Right lobe of liver (tissue), 6 donors: Measurements from ENCODE around the gene RPUSD1. TPM values are rescaled to one million over a fixed set of nuclear protein-coding genes. Genes with fewer than 3 reads are reported as not detected.

Experiments used
- ATAC-seq, 4 donors: fragments of 200-7000 bp; cut with Tn5 transposase; one replicate each; pipeline ENCODE4 v1.9.1; 2020; ENCODE audit warnings: mild to moderate bottlenecking in 4 of 4, moderate library complexity in 4 of 4
- DNase-seq, 3 donors: peaks; one replicate each; pipeline ENCODE4 v3.0.0-alpha.2; 2020
- H3K27ac ChIP-seq, 3 donors: fragments of 200-600 bp; one replicate each; pipeline ENCODE4 v1.8.0; 2022
- H3K27me3 ChIP-seq, 2 donors: fragments of 200-600 bp; one replicate each; pipeline ENCODE4 v1.8.0; 2022
- H3K36me3 ChIP-seq, 4 donors: fragments of 200-600 bp; sonication (generic) in 1 of 4; one replicate each; pipeline versions ENCODE4 v1.5.1 to v1.8.0; 2017 to 2022; ENCODE audit warnings: control low read depth in 1 of 4
- H3K4me1 ChIP-seq, 4 donors: fragments of 200-600 bp; sonication (generic) in 1 of 4; one replicate each; pipeline versions ENCODE4 v1.5.1 to v1.8.0; 2017 to 2022; ENCODE audit warnings: control low read depth in 1 of 4
- H3K4me3 ChIP-seq, 3 donors: fragments of 200-600 bp; one replicate each; pipeline ENCODE4 v1.8.0; 2022
- H3K9me3 ChIP-seq, 4 donors: fragments of 200-600 bp; sonication (generic) in 1 of 4; one replicate each; pipeline versions ENCODE4 v1.5.1 to v1.8.0; 2017 to 2022; ENCODE audit warnings: control low read depth in 1 of 4
- CTCF ChIP-seq, 4 donors: fragments of 200-600 bp in 3 of 4; fragments of 450-650 bp in 1 of 4; IDR thresholded peaks; one replicate each; pipeline versions ENCODE4 v1.5.1 to v1.8.0; 2016 to 2022; ENCODE audit warnings: antibody characterized with exemption in 4 of 4, mild to moderate bottlenecking in 2 of 4
- POLR2A ChIP-seq: fragments of 450-650 bp; IDR thresholded peaks from one replicate; pipeline ENCODE4 v1.6.1; 2017; ENCODE audit warnings: antibody characterized with exemption, mild to moderate bottlenecking
- WGBS: methylation state at CpG from one replicate; pipeline ENCODE4 v1.1.6; 2018; ENCODE audit warnings: low coverage, low lambda C conversion rate; ENCODE audit not compliant: insufficient coverage; ENCODE audit errors: missing lambda C conversion rate; 5-methylcytosine and 5-hydroxymethylcytosine counted together
- intact Hi-C, 2 donors: fragments of 100-400 bp; cut with DNase I; formaldehyde crosslinking; loops; one replicate each; pipeline versions ENCODE4 v1.11.2 to v1.14.1; 2022
- total RNA-seq, 6 experiments: library from RNA; depleted of rRNA in 2 of 6; stranded (reverse); fragments of >200 nt in 2 of 6; fragmentation: NEBNext Ultra II Directional in 3 of 6; extraction: Animal tissue kit (Norgen Biotek cat#: 25700) in 3 of 6; gene quantifications; one replicate each; pipeline versions ENCODE4 v1.1.0 to v1.2.4, GENCODE V29; 2016 to 2023
- donor health status: DM: no; HTN: yes; CAD: no.
- donor health status: DM: no; HTN: no; CAD: no.
- donor health status: DM: no; HTN: no; CAD: no.
- donor health status: DM: no; HTN: yes; CAD: no.
- donor health status: DM: no; HTN: yes; CAD: no.

RPUSD1 gene
- total RNA-seq, 6 experiments from 2014 or later = 5.1 to 16.2 (median 6.6) TPM

GRCh38 chr16:828891-829290, 40.7 kb upstream of the RPUSD1 start:
- no peak for ATAC-seq
- DNase-seq = no peak
- H3K9me3 ChIP-seq = no peaks in the 10 kb centered on the region
- H3K27ac ChIP-seq = no peak overlapping the region
- no peaks in the 10 kb centered on the region for H3K27me3 ChIP-seq
- WGBS = 82% methylated on average over 3 of the region's 17 CpGs
- no peak for TF ChIP-seq POLR2A
- TF ChIP-seq CTCF (IDR thresholded peaks at IDR 0.05) = no peak
- H3K4me3 ChIP-seq = no peak overlapping the region
- intact Hi-C loops = loop anchor here in 1 of 2 donors (10.0 kb wide), 1 partner anchor 206 kb away; no protein-coding TSS in a partner anchor
- no peaks in the 10 kb centered on the region for H3K4me1 ChIP-seq
- H3K36me3 ChIP-seq = no peaks in the 10 kb centered on the region

- H3K36me3 ChIP-seq = no peaks in the 10 kb centered on the region
- WGBS = 81% methylated on average over 3 of the region's 24 CpGs
- no peaks in the 10 kb centered on the region for H3K27me3 ChIP-seq
- DNase-seq = no peak
- H3K4me3 ChIP-seq = no peak overlapping the region
- ATAC-seq = no peak
- no peak overlapping the region for H3K27ac ChIP-seq
- intact Hi-C loops = loop anchor here in 1 of 2 donors (10.0 kb wide), 1 partner anchor 207 kb away; no protein-coding TSS in a partner anchor
- no peaks in the 10 kb centered on the region for H3K9me3 ChIP-seq
- TF ChIP-seq POLR2A (no peak), CTCF (IDR thresholded peaks at IDR 0.05) (no peak)
- H3K4me1 ChIP-seq = no peaks in the 10 kb centered on the region
Measured at GRCh38 chr16:827513-827912, 39.3 kb upstream of the RPUSD1 start.

- DNase-seq (no peak), ATAC-seq (no peak)
- no peaks in the 10 kb centered on the region for H3K36me3 ChIP-seq
- H3K27me3 ChIP-seq = no peaks in the 10 kb centered on the region
- no peak overlapping the region for H3K4me3 ChIP-seq
- H3K27ac ChIP-seq = no peak overlapping the region
- H3K9me3 ChIP-seq = no peaks in the 10 kb centered on the region
- TF ChIP-seq POLR2A = no peak
- no peak for TF ChIP-seq CTCF (IDR thresholded peaks at IDR 0.05)
- no peaks in the 10 kb centered on the region for H3K4me1 ChIP-seq
- intact Hi-C loops = loop anchor here in 1 of 2 donors (10.0 kb wide), 1 partner anchor 209 kb away; no protein-coding TSS in a partner anchor
- WGBS = 55% methylated on average over 25 of the region's 36 CpGs
Measured at GRCh38 chr16:825341-826061, 37.3 kb upstream of the RPUSD1 start.

GRCh38 chr16:824601-825000, 36.4 kb upstream of the RPUSD1 start:
- intact Hi-C loops = loop anchor here in 1 of 2 donors (10.0 kb wide), 1 partner anchor 210 kb away; no protein-coding TSS in a partner anchor
- no peak for DNase-seq
- TF ChIP-seq CTCF (IDR thresholded peaks at IDR 0.05) = no peak
- no peak for TF ChIP-seq POLR2A
- no peak overlapping the region for H3K27ac ChIP-seq
- no peaks in the 10 kb centered on the region for H3K4me1 ChIP-seq
- WGBS = 68% methylated on average over 9 of the region's 25 CpGs
- H3K36me3 ChIP-seq = no peaks in the 10 kb centered on the region
- H3K9me3 ChIP-seq = no peaks in the 10 kb centered on the region
- ATAC-seq = no peak
- H3K4me3 ChIP-seq = no peak overlapping the region
- H3K27me3 ChIP-seq = no peaks in the 10 kb centered on the region
